A673 (cell line): ENCODE results near the gene EFL1. TPM values are rescaled to one million over a fixed set of nuclear protein-coding genes. Genes with fewer than 3 reads are reported as not detected.

Source experiments
- BruUV-seq: library from RNA; stranded (reverse); fragments of 400-500 nt; replicated peaks from 2 replicates; lab custom pipeline; 2021; lab: Mats Ljungman, UMichigan
- CTCF ChIA-PET: fragments of 300-600 bp; sonication (Branson Sonifier 250); formaldehyde crosslinking; loops from one replicate; lab custom pipeline; 2022; ENCODE audit warnings: antibody characterized with exemption; lab: Charles Lee
- POLR2A ChIA-PET: fragments of 300-600 bp; sonication (Branson Sonifier 250); formaldehyde crosslinking; loops from one replicate; lab custom pipeline; 2022; ENCODE audit warnings: antibody characterized with exemption; ENCODE audit not compliant: low non-redundant PET; lab: Charles Lee
- DNase-seq: peaks from one replicate; pipeline ENCODE4 v3.0.0-alpha.2; 2015; ENCODE audit warnings: low spot score
- H3K27ac ChIP-seq: fragments of 200-600 bp; sonication (generic); 2 replicates; pipeline ENCODE4 v1.5.1; 2016; ENCODE audit warnings: mixed run types, low read depth, mild to moderate bottlenecking, mixed read lengths, antibody characterized with exemption, low read length; ENCODE audit not compliant: poor library complexity, severe bottlenecking
- H3K27me3 ChIP-seq: fragments of 200-600 bp; sonication (generic); replicated peaks from 2 replicates; pipeline ENCODE4 v1.6.1; 2017; ENCODE audit warnings: mixed run types, low read depth, mild to moderate bottlenecking, mixed read lengths, antibody characterized with exemption, low read length; ENCODE audit not compliant: insufficient read depth, poor library complexity
- H3K36me3 ChIP-seq: fragments of 200-600 bp; sonication (generic); 2 replicates; pipeline ENCODE4 v1.6.1; 2016; ENCODE audit warnings: mixed run types, mild to moderate bottlenecking, mixed read lengths, antibody characterized with exemption, low read length; ENCODE audit not compliant: insufficient read depth, poor library complexity, severe bottlenecking
- H3K4me1 ChIP-seq: fragments of 200-600 bp; sonication (generic); 2 replicates; pipeline ENCODE4 v1.6.1; 2017; ENCODE audit warnings: mixed run types, mild to moderate bottlenecking, mixed read lengths, antibody characterized with exemption, low read length; ENCODE audit not compliant: insufficient read depth, poor library complexity, severe bottlenecking
- H3K4me3 ChIP-seq: fragments of 200-600 bp; sonication (generic); 2 replicates; pipeline ENCODE4 v1.5.1; 2016; ENCODE audit warnings: low read depth, mixed run types, mild to moderate bottlenecking, mixed read lengths, low read length; ENCODE audit not compliant: poor library complexity, severe bottlenecking
- H3K9me3 ChIP-seq: fragments of 200-600 bp; sonication (generic); 2 replicates; pipeline ENCODE4 v1.6.1; 2016; ENCODE audit warnings: mixed run types, low read depth, mild to moderate bottlenecking, mixed read lengths, antibody characterized with exemption, low read length; ENCODE audit not compliant: poor library complexity, severe bottlenecking
- CTCF ChIP-seq: fragments of 300-800, 200-600 bp; sonication (generic); conservative IDR thresholded peaks from 2 replicates; pipeline ENCODE4 v1.5.1; 2017; ENCODE audit warnings: low read depth, mild to moderate bottlenecking, antibody characterized with exemption, low read length, moderate library complexity, mixed read lengths
- EZH2 ChIP-seq: fragments of 200-600 bp; sonication (generic); IDR thresholded peaks from 2 replicates; pipeline ENCODE4 v1.6.1; 2017; ENCODE audit warnings: borderline replicate concordance, low read depth, mild to moderate bottlenecking, mixed read lengths, antibody characterized with exemption, low read length; ENCODE audit not compliant: poor library complexity, severe bottlenecking
- intact Hi-C: fragments of 100-400 bp; cut with micrococcal nuclease; formaldehyde crosslinking; loops from one replicate; pipeline ENCODE4 v1.10.0; 2022; ENCODE audit not compliant: unreplicated experiment
- total RNA-seq: library from RNA; stranded (reverse); gene quantifications from 2 replicates; pipeline ENCODE4 v1.2.3, GENCODE V29; 2021

EFL1 gene
- total RNA-seq, 1 experiment from 2014 or later: 26.1 TPM

GRCh38 chr15:82124331-82125263 lies 137.9 kb downstream of the EFL1 start:
- TF ChIP-seq CTCF: no peak
- no peak for TF ChIP-seq EZH2
- intact Hi-C loops: no loop called here
- Histone ChIP-seq H3K4me1 (no peaks in the 10 kb centered on the region), H3K27ac (no peak overlapping the region), H3K4me3 (no peak overlapping the region), H3K27me3 (no peaks in the 10 kb centered on the region), H3K9me3 (no peaks in the 10 kb centered on the region), H3K36me3 (no peaks in the 10 kb centered on the region)
- no peak for DNase-seq
- CTCF ChIA-PET: no interaction called here
- BruUV-seq: no TSS peak
- POLR2A ChIA-PET: no interaction called here

- H3K36me3 ChIP-seq: no peaks in the 10 kb centered on the region
- H3K4me3 ChIP-seq: no peak overlapping the region
- no peaks in the 10 kb centered on the region for H3K27me3 ChIP-seq
- ChIA-PET POLR2A (no interaction called here), CTCF (no interaction called here)
- TF ChIP-seq CTCF: no peak
- TF ChIP-seq EZH2: no peak
- DNase-seq: no peak
- H3K4me1 ChIP-seq: no peaks in the 10 kb centered on the region
- intact Hi-C loops: no loop called here
- H3K27ac ChIP-seq: no peak overlapping the region
- no peaks in the 10 kb centered on the region for H3K9me3 ChIP-seq
- BruUV-seq: no TSS peak
Observed at GRCh38 chr15:82122746-82123400, 139.7 kb downstream of the EFL1 start.

GRCh38 chr15:82118040-82118439 lies 144.5 kb downstream of the EFL1 start:
- POLR2A ChIA-PET: no interaction called here

More at GRCh38 chr15:82118040-82118439, 144.5 kb downstream of the EFL1 start:
- Histone ChIP-seq H3K36me3 (no peaks in the 10 kb centered on the region), H3K27ac (no peak overlapping the region), H3K4me1 (no peaks in the 10 kb centered on the region), H3K9me3 (no peaks in the 10 kb centered on the region), H3K27me3 (no peaks in the 10 kb centered on the region), H3K4me3 (no peak overlapping the region)
- BruUV-seq: no TSS peak
- CTCF ChIA-PET: no interaction called here
- DNase-seq: no peak
- intact Hi-C loops: no loop called here
- no peak for TF ChIP-seq EZH2
- TF ChIP-seq CTCF: no peak
